B cell (primary cell): ENCODE results near the gene HMG20A. TPM values are rescaled to one million over a fixed set of nuclear protein-coding genes. Genes with fewer than 3 reads are reported as not detected.

Source experiments
- polyA plus RNA-seq: library from polyadenylated mRNA; depleted of rRNA; stranded (reverse); fragments of >200 nt; gene quantifications from 2 replicates; pipeline ENCODE4 v1.2.3, GENCODE V29; 2012
- total RNA-seq, 2 donors: library from RNA; stranded (reverse); fragments of 120-200 nt in 1 of 2; gene quantifications; 1 replicate in 1 of 2; 2 replicates in 1 of 2; pipeline versions ENCODE4 v1.2.3 to v1.2.4, GENCODE V29; 2013 to 2022

HMG20A gene
- total and polyA plus RNA-seq, 2 donors (not counting 1 experiment from before 2014, with no cell fraction given) = 26.1 to 63.5 TPM

Other genes starting within 250 kb of the HMG20A start
- 38.0 and 53.2 TPM in 2 replicates for gene PEAK1, start 784 bp upstream of the HMG20A start, total RNA-seq
- 13.4 and 18.9 TPM in 2 replicates for gene PEAK1, start 784 bp upstream of the HMG20A start, polyA plus RNA-seq
- not detected in 2 replicates for gene LINGO1, start 212.0 kb downstream of the HMG20A start, total RNA-seq
- not detected in 2 replicates for gene LINGO1, start 212.0 kb downstream of the HMG20A start, polyA plus RNA-seq